A172 (cell line): Measurements from ENCODE around the gene EGFR. TPM values are rescaled to one million over a fixed set of nuclear protein-coding genes. Genes with fewer than 3 reads are reported as not detected.

ENCODE experiments used
- DNase-seq: peaks from one replicate; pipeline ENCODE4 v3.0.0-alpha.2; 2015; ENCODE audit warnings: low spot score
- total RNA-seq: library from RNA; depleted of rRNA; stranded (reverse); fragments of >200 nt; shearing (Covaris generic); gene quantifications from 2 replicates; pipeline ENCODE4 v1.2.3, GENCODE V29; 2014

Gene EGFR
- total RNA-seq, 1 experiment from 2014 or later: 75.4 TPM

DNA sequence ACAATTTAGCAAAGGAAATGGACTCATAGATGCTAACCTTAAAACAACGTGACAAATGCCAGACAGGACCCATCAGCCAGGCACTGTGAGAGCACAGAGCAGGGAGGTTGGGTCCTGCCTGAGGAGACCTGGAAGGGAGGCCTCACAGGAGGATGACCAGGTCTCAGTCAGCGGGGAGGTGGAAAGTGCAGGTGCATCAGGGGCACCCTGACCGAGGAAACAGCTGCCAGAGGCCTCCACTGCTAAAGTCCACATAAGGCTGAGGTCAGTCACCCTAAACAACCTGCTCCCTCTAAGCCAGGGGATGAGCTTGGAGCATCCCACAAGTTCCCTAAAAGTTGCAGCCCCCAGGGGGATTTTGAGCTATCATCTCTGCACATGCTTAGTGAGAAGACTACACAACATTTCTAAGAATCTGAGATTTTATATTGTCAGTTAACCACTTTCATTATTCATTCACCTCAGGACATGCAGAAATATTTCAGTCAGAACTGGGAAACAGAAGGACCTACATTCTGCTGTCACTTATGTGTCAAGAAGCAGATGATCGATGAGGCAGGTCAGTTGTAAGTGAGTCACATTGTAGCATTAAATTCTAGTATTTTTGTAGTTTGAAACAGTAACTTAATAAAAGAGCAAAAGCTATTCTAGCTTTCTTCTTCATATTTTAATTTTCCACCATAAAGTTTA is 188.8 kb downstream of the EGFR start:
- no peak for DNase-seq

GRCh38 chr7:55209366-55209765 is 190.5 kb downstream of the EGFR start:
- DNase-seq: no peak

- DNase-seq: no peak
Observed at GRCh38 chr7:55210176-55210575, 191.4 kb downstream of the EGFR start.

DNA sequence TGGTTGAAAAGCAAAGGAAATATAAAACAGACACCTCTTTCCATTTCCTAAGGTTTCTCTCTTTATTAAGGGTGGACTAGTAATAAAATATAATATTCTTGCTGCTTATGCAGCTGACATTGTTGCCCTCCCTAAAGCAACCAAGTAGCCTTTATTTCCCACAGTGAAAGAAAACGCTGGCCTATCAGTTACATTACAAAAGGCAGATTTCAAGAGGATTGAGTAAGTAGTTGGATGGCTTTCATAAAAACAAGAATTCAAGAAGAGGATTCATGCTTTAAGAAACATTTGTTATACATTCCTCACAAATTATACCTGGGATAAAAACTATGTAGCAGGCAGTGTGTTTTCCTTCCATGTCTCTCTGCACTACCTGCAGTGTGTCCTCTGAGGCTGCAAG is 191.9 kb downstream of the EGFR start:
- no peak for DNase-seq

GRCh38 chr7:55211726-55212125 is 192.9 kb downstream of the EGFR start:
- DNase-seq: no peak

DNA sequence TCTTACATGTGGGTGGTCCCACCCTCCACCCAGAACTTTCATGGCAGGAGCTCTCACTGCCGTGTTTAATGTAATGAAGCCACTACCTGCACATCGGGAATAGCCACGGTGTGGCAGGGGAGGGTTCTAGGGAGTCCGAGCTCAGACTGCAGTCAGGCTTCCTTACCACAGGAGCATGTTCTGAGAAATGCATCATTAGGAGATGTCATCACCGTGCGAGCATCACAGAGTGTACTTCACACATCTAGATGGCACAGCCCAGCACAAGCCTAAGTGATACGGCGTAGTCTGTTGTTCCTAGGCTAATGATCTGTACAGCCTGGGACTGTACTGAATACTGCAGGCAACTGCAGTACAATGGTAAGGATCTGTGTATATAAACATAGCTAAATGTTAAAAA is 193.4 kb downstream of the EGFR start:
- no peak for DNase-seq

- no peak for DNase-seq
Observed at GRCh38 chr7:55212838-55213237, 194.0 kb downstream of the EGFR start.

- DNase-seq: no peak
Observed at GRCh38 chr7:55214707-55215106, 195.9 kb downstream of the EGFR start.

- DNase-seq: no peak
Observed at GRCh38 chr7:55223023-55223422, 204.2 kb downstream of the EGFR start.

GRCh38 chr7:55224111-55224510 is 205.3 kb downstream of the EGFR start:
- DNase-seq: no peak

DNA sequence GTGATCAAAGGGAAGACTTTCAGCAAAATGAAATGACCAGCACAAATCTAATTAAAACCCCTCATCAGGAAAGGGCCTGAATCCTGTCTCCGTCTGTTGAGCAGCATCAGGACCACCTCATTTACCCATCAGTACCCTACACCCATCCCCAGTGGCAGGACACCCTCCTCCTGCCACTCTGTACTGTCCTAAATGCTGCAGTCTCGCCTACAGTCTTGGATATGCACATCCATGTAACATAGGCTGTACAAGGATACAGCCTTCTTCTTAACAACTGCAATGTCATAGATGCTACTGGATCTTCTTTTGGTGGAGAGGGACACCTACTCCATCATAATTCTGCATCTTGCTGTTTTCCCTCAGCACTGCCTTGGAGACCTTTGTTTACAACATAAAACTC is 206.0 kb downstream of the EGFR start:
- DNase-seq: no peak

- DNase-seq: no peak
Observed at GRCh38 chr7:55230014-55230413, 211.2 kb downstream of the EGFR start.

GRCh38 chr7:55231736-55232280 is 213.0 kb downstream of the EGFR start:
- no peak for DNase-seq

DNA sequence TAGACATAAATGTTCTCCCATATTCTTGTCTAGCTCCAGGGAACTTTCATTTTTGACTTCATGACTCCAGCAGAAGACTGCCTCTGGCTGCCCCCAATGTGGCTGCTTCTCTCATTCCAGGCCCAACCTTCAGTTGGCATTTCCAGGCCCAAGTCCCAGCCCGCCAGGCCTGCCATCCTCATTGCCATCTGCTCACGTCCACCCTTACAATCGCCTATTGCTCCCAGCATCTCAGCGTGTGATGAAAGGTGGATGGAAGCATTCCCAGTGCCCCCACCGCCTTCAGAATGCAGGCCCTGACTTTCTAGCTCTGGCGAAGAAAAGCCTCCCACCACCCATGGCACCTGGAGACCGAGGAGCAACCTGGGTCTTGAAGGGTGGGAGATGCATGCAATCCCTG is 214.2 kb downstream of the EGFR start:
- DNase-seq: no peak

GRCh38 chr7:55234408-55234807 is 215.6 kb downstream of the EGFR start:
- DNase-seq: no peak

DNA sequence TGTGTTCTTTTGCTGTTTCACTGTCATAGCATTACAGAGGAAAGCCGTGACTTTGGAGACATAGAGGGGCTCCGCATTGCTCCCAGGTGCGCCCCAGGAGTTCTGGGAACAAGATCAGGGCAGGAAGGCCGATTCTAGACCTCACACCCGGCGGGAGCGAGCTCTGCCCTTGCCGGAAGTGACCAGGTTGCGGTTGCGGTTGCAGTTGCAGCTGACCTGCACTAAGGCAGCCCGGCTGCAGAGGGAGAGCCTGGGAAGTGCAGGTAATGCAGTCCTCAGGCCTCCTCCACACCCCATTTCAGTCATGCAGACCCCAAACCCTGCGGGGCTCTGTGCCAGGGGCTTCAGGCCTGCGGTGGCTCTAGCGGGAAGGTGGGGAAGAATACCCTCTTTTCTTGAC is 216.3 kb downstream of the EGFR start:
- DNase-seq: no peak

GRCh38 chr7:55235801-55236200 is 217.0 kb downstream of the EGFR start:
- no peak for DNase-seq

GRCh38 chr7:55236476-55236875 is 217.7 kb downstream of the EGFR start:
- no peak for DNase-seq

- DNase-seq: no peak
Observed at GRCh38 chr7:55237156-55237893, 218.5 kb downstream of the EGFR start.

DNA sequence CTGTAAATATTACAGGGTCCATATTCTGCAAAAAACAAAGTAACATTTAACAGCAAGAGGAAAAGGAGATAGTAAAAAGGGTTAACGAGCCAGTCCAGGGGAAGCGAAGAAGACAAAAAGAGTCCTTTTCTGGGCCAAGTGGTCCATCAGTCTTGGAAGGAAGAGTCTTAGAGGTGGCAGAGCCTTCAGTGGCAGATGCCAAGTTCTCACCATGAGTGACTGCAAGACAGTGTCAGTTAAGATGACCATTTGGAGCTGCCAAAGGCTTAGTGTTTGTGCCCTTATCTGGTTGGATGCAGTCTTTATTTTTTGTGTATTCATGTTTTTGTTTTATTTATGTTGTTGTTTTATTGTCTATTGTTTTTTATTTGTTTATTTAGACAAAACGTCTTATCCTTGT is 220.6 kb downstream of the EGFR start:
- no peak for DNase-seq

- DNase-seq: no peak
Observed at GRCh38 chr7:55240418-55241142, 221.8 kb downstream of the EGFR start.

DNA sequence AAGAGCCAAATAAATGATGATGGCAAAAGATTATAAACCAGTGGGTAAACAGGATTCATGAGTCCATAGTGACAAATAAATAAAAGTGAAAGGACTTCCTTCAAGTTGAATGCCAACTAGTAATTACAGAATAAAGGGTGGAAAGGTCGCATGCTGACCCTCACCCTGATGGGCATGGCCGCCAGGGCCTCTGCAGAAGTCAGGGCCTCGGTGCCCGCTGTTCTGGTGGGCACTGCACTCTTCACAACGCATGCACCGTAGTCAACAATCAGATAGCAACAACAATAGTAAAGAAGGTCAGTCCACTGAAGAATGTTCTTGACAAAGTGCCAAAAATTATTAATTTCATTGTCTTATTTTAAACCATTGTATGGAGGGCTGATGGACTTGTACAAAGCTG is 223.1 kb downstream of the EGFR start:
- DNase-seq: no peak

DNA sequence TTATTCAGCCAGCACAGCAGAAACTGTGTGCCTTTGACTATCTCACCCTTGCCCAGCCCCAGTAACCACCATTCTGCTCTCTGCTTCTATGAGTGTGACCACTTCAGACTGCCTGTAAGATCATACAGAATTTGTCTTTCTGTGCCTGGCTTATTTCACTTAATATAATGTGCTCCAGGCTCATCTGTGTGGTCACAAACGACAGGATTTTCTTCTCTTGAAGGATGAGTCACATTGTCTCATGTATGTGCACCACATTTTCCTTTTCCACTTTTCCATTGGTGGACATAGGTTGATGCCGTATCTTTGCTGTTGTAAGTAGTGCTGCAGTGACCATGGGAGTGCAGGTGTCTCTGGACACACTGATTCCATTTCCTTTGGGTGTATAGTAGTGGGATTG is 223.8 kb downstream of the EGFR start:
- peak; percentile 26 for DNase-seq
